Prostate gland (tissue), 2 donors: ENCODE results near the gene KBTBD13. TPM values are rescaled to one million over a fixed set of nuclear protein-coding genes. Genes with fewer than 3 reads are reported as not detected.

Experiments
- DNase-seq: peaks from one replicate; pipeline ENCODE4 v3.0.0-alpha.2; 2019; ENCODE audit warnings: low spot score
- H3K27ac ChIP-seq, 2 donors: fragments of 200-600 bp; sonication (generic); 2 replicates each; pipeline ENCODE4 v1.5.1; 2017 to 2019
- H3K27me3 ChIP-seq: fragments of 200-600 bp; sonication (generic); replicated peaks from 2 replicates; pipeline ENCODE4 v1.5.1; 2019; ENCODE audit not compliant: insufficient read depth
- H3K36me3 ChIP-seq, 2 donors: fragments of 200-600 bp; sonication (generic); 1 replicate in 1 of 2; 2 replicates in 1 of 2; pipeline versions ENCODE4 v1.5.1 to v1.8.1; 2017 to 2019
- H3K4me1 ChIP-seq: fragments of 200-600 bp; sonication (generic); replicated peaks from 2 replicates; pipeline ENCODE4 v1.5.1; 2019
- H3K4me3 ChIP-seq, 2 donors: fragments of 200-600 bp; sonication (generic); 2 replicates each; pipeline ENCODE4 v1.5.1; 2017 to 2019
- H3K9me3 ChIP-seq: fragments of 200-600 bp; sonication (generic); 2 replicates; pipeline ENCODE4 v1.5.1; 2017
- POLR2A ChIP-seq: fragments of 450-650 bp; IDR thresholded peaks from one replicate; pipeline ENCODE4 v1.6.1; 2016; ENCODE audit warnings: antibody characterized with exemption, mild to moderate bottlenecking
- POLR2AphosphoS5 ChIP-seq: sonication (generic); formaldehyde crosslinking; IDR thresholded peaks from one replicate; pipeline ENCODE4 v1.6.1; 2017; ENCODE audit warnings: antibody characterized with exemption
- WGBS: methylation state at CpG from one replicate; pipeline ENCODE4 v1.1.5; 2018; 5-methylcytosine and 5-hydroxymethylcytosine counted together
- intact Hi-C: fragments of 100-400 bp; cut with DNase I; formaldehyde crosslinking; loops from one replicate; pipeline ENCODE4 v1.14.2; 2022
- small RNA-seq, 2 donors: library from RNA; depleted of rRNA; stranded (forward); fragments of <200 nt; gene quantifications; one replicate each; pipeline ENCODE3, GENCODE V24; 2016
- total RNA-seq, 2 donors: library from RNA; depleted of rRNA; stranded (reverse); fragments of >200 nt; gene quantifications; one replicate each; pipeline ENCODE4 v1.1.0, GENCODE V29; 2016
- TF ChIP-seq, protein P1 (sequence below), 4 experiments: fragments of 200-600 bp in 2 of 4; fragments of 450-650 bp in 2 of 4; sonication (generic) in 2 of 4; IDR thresholded peaks; 1 replicate in 3 of 4; 2 replicates in 1 of 4; pipeline ENCODE4 v1.5.1; 2016 to 2019; ENCODE audit warnings: antibody characterized with exemption in 4 of 4, mild to moderate bottlenecking in 2 of 4, moderate library complexity in 2 of 4

KBTBD13 gene
- total RNA-seq, 2 donors from 2014 or later = 0.57 TPM; not detected in 1

DNA sequence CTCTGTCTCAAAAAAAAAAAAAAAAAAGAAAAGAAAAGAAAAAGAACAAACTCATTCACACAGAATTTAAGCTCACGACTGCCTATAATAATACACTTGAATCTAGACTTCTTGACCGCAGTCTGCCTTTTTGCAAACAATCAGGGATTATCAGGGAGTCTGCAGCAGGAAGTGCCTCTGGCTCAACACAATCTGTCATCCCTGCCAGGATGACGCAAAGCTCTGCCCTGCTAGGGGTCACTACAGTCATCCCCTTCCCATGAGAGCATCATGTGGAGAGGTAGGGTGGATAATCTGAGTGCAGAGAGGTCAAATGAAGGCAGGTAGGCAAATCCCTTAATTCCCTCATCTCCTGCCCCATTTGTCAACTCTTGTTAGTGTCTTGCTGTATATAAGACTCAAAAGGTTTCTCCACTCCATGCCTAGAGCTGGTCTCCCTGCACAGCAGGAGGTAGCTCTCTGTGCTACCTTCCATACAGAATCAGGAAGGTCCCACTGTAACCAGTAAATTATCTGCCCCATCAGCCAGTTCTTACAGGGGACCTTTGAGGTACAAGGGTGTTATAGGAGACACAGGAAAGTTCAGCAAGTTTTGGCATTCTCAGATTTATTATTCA lies 34.2 kb downstream of the KBTBD13 start:
- Histone ChIP-seq H3K27me3 (no peaks in the 10 kb centered on the region), H3K36me3 (no peaks in the 10 kb centered on the region), H3K4me3 (no peak overlapping the region), H3K4me1 (no peaks in the 10 kb centered on the region), H3K9me3 (no peaks in the 10 kb centered on the region), H3K27ac (no peak overlapping the region)
- TF ChIP-seq POLR2AphosphoS5 = no peak
- TF ChIP-seq, protein P1, sequence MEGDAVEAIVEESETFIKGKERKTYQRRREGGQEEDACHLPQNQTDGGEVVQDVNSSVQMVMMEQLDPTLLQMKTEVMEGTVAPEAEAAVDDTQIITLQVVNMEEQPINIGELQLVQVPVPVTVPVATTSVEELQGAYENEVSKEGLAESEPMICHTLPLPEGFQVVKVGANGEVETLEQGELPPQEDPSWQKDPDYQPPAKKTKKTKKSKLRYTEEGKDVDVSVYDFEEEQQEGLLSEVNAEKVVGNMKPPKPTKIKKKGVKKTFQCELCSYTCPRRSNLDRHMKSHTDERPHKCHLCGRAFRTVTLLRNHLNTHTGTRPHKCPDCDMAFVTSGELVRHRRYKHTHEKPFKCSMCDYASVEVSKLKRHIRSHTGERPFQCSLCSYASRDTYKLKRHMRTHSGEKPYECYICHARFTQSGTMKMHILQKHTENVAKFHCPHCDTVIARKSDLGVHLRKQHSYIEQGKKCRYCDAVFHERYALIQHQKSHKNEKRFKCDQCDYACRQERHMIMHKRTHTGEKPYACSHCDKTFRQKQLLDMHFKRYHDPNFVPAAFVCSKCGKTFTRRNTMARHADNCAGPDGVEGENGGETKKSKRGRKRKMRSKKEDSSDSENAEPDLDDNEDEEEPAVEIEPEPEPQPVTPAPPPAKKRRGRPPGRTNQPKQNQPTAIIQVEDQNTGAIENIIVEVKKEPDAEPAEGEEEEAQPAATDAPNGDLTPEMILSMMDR (IDR thresholded peaks at IDR 0.05) = no peak
- no peak for TF ChIP-seq POLR2A
- intact Hi-C loops = no loop called here
- DNase-seq = no peak
- 76% methylated on average over 3 of the region's 3 CpGs for WGBS

DNA sequence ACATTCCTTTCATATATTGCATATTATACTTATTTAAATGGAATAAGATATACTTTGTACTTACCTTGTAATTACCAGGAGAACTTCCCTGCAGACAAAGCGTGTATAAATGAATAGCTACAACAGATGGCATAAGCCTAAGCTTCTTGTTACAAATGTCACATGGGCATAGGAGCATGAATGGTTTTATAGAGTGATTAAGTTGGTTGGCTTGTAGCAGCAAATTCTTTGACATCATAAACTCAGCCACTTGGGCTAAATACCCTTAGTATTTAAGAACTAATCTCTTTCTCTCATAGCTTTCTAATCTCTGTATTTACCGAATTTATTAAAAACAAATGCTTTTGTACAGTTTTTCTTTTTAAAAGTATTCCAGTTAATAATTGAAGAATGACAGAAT lies 38.5 kb downstream of the KBTBD13 start, which contains the start of gene UBAP1L:
Gene UBAP1L (minus strand): TSS at position 115 of the 400 bp plus-strand sequence. CDS start 8,985 bp downstream, outside the sequence.
- WGBS = 49% methylated on average over 2 of the region's 2 CpGs
- Histone ChIP-seq H3K9me3 (no peaks in the 10 kb centered on the region), H3K27me3 (no peaks in the 10 kb centered on the region), H3K4me1 (no peaks in the 10 kb centered on the region), H3K36me3 (peaks cover 0 to 9% of the 10 kb centered on the region in 2 donors), H3K27ac (no peak within 1 kb of the TSS), H3K4me3 (no peak within 1 kb of the TSS)
- intact Hi-C loops = no loop called here
- TF ChIP-seq, protein P1 (IDR thresholded peaks at IDR 0.05) = no peak
- TF ChIP-seq POLR2A (no peak), POLR2AphosphoS5 (no peak)
- DNase-seq = no peak

DNA sequence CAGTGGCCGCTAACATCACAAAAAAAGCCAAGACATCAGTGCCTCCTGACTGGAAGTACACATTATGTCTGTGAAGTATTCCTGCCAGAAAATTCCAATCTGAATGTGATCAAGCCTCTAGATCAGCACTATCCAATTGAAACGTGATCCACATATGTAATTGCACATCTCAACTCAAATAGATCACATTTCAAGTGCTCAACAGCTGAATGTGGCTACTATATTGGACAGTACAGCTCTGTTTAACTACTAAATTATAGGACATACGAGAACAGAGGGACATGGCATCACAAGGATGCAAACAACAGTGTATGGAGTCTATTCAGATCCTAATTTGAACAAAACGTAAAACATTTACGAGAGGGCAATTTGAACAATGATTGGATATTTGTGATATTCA lies 39.0 kb downstream of the KBTBD13 start:
- TF ChIP-seq, protein P1 (IDR thresholded peaks at IDR 0.05) = no peak
- TF ChIP-seq POLR2AphosphoS5 (no peak), POLR2A (no peak)
- peaks cover 0 to 9% of the 10 kb centered on the region in 2 donors for H3K36me3 ChIP-seq
- H3K9me3 ChIP-seq = no peaks in the 10 kb centered on the region
- no peak overlapping the region for H3K27ac ChIP-seq
- WGBS = 55% methylated on average over 5 of the region's 5 CpGs
- H3K27me3 ChIP-seq = no peaks in the 10 kb centered on the region
- no peak for DNase-seq
- no peaks in the 10 kb centered on the region for H3K4me1 ChIP-seq
- intact Hi-C loops = no loop called here
- H3K4me3 ChIP-seq = no peak overlapping the region

Small RNA genes lying within 50 kb of the gene (small RNA-seq; reads per million reads assigned to genes)
- gene AC013553.1 = 0 reads per million in 2 donors

Other genes starting within 250 kb of the KBTBD13 start
- 10 to 100 TPM in 1 of 2 donors, 1 to 10 TPM in 1; 8.6 to 31.8 TPM for gene PLEKHO2, start 234.8 kb upstream of the KBTBD13 start, total RNA-seq
- gene ANKDD1A, start 164.8 kb upstream of the KBTBD13 start, total RNA-seq = 10 to 100 TPM in 1 of 2 donors, 1 to 10 TPM in 1; 3.3 to 23.9 TPM
- gene SPG21, start 86.8 kb upstream of the KBTBD13 start, total RNA-seq = 10 to 100 TPM; 95.8 to 98.8 TPM
- 10 to 100 TPM; 31.0 to 37.9 TPM for gene MTFMT, start 47.1 kb upstream of the KBTBD13 start, total RNA-seq
- under 1 TPM in 1 of 2 donors, not detected in 1; 0.68 TPM for gene SLC51B, start 31.4 kb upstream of the KBTBD13 start, total RNA-seq
- gene RASL12, start 8.8 kb upstream of the KBTBD13 start, total RNA-seq = 100 to 1,000 TPM in 1 of 2 donors, 10 to 100 TPM in 1; 56.3 to 124 TPM
- gene UBAP1L, start 38.5 kb downstream of the KBTBD13 start, total RNA-seq = 1 to 10 TPM; 1.9 to 8.5 TPM
- 10 to 100 TPM; 30.8 to 43.6 TPM for gene PDCD7, start 57.1 kb downstream of the KBTBD13 start, total RNA-seq
- gene CLPX, start 108.6 kb downstream of the KBTBD13 start, total RNA-seq = 10 to 100 TPM; 36.2 to 41.2 TPM
- 10 to 100 TPM in 1 of 2 donors, under 1 TPM in 1; 0.82 to 27.8 TPM for gene CILP, start 134.7 kb downstream of the KBTBD13 start, total RNA-seq
- gene PARP16, start 210.1 kb downstream of the KBTBD13 start, total RNA-seq = 10 to 100 TPM; 13.0 to 17.0 TPM
- gene RNU5A-1, start 219.3 kb downstream of the KBTBD13 start, total RNA-seq = not detected
- gene RNU5B-1, start 227.9 kb downstream of the KBTBD13 start, total RNA-seq = not detected